Hematopoietic multipotent progenitor cell treated with erythropoietin and hydrocortisone succinate and interleukin-3 and kit ligand, for 6 days (in vitro differentiated cells): ENCODE data around the gene EFCAB9.
A peak's percentile ranks its signal among the peaks of the same experiment; 100 is the strongest.
"Not testable (repeated sequence)": the region's sequence is repeated elsewhere in the genome, so short reads cannot be mapped to it uniquely, and the experiment has no call there.

Source experiments
- DNase-seq: peaks from one replicate; pipeline ENCODE4 v3.0.0-alpha.2; 2015

Gene EFCAB9

GRCh38 chr5:172188893-172189692 lies 4.9 kb upstream of the EFCAB9 start:
- DNase-seq = no peak

GRCh38 chr5:172189693-172190296 lies 4.2 kb upstream of the EFCAB9 start:
- DNase-seq = no peak

DNA sequence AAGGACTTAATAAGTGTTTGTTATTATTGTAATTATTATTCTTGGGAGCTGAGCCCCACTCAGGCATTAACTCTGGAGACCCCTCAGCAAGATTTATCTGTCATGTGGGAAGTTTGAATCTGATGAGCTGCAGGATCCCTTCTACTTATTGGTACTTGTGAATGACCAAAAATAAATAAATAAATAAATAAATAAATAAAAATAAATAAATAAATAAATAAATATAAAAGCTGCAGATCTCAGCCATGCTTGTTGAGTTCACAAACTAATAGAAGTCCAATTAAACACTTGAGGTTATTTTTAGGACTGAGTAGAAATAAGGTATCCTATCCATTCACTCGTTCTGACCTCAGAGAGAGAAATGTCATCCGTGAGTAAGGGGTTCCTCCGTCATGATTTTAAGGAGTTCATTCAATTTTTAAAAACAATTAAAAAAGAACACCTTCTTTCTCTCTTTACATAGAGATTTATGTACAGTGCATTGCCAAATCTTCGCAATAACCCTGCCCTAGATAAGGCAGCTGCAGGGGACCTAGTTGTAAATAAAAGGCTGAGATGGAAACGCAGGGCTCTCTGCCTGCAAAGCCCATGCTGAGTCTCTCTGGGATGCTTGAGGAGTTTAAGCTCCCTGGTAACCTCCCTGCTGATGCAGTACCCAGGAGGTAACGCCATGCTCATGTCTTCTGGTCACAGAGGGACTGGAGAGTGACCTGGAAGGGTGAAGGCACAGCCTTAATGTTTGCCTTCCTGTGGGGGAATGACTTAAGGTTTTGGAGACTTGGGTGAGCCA lies 1.2 kb downstream of the EFCAB9 start:
- DNase-seq = no peak

DNA sequence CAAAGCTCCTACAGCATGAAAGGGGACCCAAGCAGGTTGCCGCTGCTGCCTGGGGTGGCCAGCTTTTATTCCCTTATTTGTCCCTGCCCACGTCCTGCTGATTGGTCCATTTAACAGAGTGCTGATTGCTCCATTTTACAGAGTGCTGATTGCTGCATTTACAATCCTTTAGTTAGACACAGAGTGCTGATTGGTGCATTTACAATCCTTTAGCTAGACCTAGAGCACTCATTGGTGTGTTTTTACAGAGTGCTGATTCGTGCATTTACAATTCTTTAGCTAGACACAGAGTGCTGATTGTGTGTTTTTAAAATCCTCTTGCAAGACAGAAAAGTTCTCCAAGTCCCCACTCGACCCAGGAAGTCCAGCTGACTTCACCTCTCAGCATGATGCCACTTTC lies 3.8 kb downstream of the EFCAB9 start:
- not testable (repeated sequence) for DNase-seq

GRCh38 chr5:172199446-172199845 lies 5.5 kb downstream of the EFCAB9 start:
- no peak for DNase-seq

GRCh38 chr5:172200476-172200875 lies 6.5 kb downstream of the EFCAB9 start:
- DNase-seq = no peak

- not testable (repeated sequence) for DNase-seq
Observed at GRCh38 chr5:172205984-172206383, 12.0 kb downstream of the EFCAB9 start.

- no peak for DNase-seq
Observed at GRCh38 chr5:172207511-172207910, 13.5 kb downstream of the EFCAB9 start.

GRCh38 chr5:172209714-172210113 lies 15.7 kb downstream of the EFCAB9 start:
- DNase-seq = no peak

- DNase-seq = no peak
Observed at GRCh38 chr5:172211676-172212075, 17.7 kb downstream of the EFCAB9 start.

DNA sequence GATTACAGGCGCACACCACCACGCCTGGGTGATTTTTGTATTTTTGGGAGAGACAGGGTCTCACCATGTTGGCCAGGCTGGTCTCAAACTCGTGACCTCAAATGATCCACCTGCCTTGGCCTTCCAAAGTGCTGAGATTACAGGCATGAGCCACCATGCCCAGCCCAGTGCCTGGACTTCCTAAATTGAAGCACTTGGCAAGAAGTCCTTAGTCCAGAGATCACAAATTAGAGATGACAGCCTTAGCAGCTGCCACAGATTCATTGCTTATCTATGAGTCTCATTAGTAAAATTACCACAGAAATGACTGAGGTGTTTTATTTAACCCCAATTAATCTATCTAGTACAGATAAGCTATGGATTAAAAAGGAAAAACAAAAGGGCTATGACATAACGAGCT lies 19.2 kb downstream of the EFCAB9 start:
- no peak for DNase-seq

GRCh38 chr5:172216345-172216744 lies 22.4 kb downstream of the EFCAB9 start:
- DNase-seq = no peak

GRCh38 chr5:172219296-172219695 lies 25.3 kb downstream of the EFCAB9 start:
- DNase-seq = no peak

GRCh38 chr5:172223901-172224873 lies 30.2 kb downstream of the EFCAB9 start:
- no peak for DNase-seq

- no peak for DNase-seq
Observed at GRCh38 chr5:172224996-172225395, 31.0 kb downstream of the EFCAB9 start.

DNA sequence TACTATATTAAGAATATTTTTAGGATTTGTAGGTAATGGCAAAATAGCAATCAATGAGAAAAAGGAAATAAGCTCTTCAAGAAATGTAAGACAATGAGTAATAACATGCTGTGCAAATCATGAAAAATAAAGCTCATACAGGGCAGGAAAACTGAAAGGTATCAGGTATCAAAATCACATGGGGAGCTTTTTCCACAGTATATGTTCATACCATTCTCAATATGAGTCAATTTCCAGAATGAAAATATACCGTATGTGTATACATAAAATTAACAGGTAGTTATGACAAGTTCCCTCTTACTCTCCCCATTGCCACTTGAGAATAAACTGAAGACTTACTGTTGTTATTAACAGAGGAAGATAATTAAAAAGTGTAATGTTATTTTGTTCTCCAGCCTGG lies 35.9 kb downstream of the EFCAB9 start:
- no peak for DNase-seq

DNA sequence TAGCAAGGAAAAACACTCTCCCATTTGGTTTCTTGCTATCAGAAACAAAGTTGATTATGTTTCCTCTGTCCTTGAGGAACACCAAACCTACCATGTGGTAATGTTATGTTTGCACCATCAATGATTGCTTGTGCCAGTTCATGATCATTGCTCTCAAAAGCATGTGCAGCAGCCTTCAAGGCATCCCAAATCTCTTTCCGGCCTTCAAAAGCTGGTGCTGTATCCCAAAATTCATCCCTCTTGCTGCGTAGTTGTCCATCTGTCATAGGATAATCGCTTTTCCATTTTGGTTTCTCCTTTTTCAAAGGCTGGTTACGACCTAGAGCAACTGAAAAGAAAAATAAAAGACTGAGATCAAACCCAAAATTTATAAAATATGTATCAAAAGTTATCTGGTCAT lies 40.1 kb downstream of the EFCAB9 start:
- DNase-seq = no peak

GRCh38 chr5:172235132-172235780 lies 41.3 kb downstream of the EFCAB9 start:
- DNase-seq = peak; percentile 4

GRCh38 chr5:172235827-172236736 lies 42.1 kb downstream of the EFCAB9 start:
- DNase-seq = no peak

DNA sequence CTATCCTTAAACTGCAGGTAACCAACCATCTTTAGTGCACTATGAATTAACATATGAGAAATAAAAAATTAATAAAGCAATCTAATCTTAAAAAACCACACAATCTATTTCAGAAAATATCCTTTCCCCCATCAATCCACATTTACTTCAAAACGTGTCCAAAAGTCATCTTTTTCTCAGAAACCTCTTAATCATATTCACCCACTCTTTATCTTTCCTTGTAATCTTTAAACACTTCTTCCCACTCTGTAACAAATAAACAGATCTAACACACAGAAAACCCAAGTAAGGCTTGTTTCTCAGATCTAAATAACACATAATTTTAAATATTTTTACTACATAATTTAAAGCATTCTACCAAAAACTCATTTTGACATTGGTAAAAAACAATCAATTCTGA lies 44.4 kb downstream of the EFCAB9 start:
- no peak for DNase-seq

GRCh38 chr5:172243302-172243701 lies 49.3 kb downstream of the EFCAB9 start:
- no peak for DNase-seq
